ENCODE results near the gene UBB. TPM values are rescaled to one million over a fixed set of nuclear protein-coding genes. Genes with fewer than 3 reads are reported as not detected.

The UBB gene
- total RNA-seq: 1,000 to 10,000 TPM in 1 of 2 donors, 100 to 1,000 TPM in 1; 862 to 1,091 TPM

DNA sequence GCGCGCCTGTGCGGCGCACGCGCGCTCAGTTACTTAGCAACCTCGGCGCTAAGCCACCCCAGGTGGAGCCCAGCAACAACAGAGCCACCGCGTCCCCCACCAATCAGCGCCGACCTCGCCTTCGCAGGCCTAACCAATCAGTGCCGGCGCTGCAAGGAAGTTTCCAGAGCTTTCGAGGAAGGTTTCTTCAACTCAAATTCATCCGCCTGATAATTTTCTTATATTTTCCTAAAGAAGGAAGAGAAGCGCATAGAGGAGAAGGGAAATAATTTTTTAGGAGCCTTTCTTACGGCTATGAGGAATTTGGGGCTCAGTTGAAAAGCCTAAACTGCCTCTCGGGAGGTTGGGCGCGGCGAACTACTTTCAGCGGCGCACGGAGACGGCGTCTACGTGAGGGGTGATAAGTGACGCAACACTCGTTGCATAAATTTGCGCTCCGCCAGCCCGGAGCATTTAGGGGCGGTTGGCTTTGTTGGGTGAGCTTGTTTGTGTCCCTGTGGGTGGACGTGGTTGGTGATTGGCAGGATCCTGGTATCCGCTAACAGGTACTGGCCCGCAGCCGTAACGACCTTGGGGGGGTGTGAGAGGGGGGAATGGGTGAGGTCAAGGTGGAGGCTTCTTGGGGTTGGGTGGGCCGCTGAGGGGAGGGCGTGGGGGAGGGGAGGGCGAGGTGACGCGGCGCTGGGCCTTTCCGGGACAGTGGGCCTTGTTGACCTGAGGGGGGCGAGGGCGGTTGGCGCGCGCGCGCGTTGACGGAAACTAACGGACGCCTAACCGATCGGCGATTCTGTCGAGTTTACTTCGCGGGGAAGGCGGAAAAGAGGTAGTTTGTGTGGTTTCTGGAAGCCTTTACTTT lies at the start of gene UBB:
Gene UBB (plus strand): TSS at position 452 of the 856 bp plus-strand sequence. CDS start 817 bp downstream, outside the sequence.
- Histone ChIP-seq H3K36me3 (peaks cover 20% of the 10 kb centered on the region), H3K27me3 (no peaks in the 10 kb centered on the region), H3K27ac (peak within 1 kb of the TSS; percentile 91 to 93), H3K9me3 (no peaks in the 10 kb centered on the region), H3K4me3 (peak within 1 kb of the TSS; percentile 63 to 65), H3K4me1 (peaks cover 0 to 29% of the 10 kb centered on the region in 2 donors)
- TF ChIP-seq, protein P1, sequence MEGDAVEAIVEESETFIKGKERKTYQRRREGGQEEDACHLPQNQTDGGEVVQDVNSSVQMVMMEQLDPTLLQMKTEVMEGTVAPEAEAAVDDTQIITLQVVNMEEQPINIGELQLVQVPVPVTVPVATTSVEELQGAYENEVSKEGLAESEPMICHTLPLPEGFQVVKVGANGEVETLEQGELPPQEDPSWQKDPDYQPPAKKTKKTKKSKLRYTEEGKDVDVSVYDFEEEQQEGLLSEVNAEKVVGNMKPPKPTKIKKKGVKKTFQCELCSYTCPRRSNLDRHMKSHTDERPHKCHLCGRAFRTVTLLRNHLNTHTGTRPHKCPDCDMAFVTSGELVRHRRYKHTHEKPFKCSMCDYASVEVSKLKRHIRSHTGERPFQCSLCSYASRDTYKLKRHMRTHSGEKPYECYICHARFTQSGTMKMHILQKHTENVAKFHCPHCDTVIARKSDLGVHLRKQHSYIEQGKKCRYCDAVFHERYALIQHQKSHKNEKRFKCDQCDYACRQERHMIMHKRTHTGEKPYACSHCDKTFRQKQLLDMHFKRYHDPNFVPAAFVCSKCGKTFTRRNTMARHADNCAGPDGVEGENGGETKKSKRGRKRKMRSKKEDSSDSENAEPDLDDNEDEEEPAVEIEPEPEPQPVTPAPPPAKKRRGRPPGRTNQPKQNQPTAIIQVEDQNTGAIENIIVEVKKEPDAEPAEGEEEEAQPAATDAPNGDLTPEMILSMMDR (IDR thresholded peaks at IDR 0.05): peak in 1 of 2 donors; percentile 15
- DNase-seq (ENCODE audit: low spot score): peak; percentile 98

DNA sequence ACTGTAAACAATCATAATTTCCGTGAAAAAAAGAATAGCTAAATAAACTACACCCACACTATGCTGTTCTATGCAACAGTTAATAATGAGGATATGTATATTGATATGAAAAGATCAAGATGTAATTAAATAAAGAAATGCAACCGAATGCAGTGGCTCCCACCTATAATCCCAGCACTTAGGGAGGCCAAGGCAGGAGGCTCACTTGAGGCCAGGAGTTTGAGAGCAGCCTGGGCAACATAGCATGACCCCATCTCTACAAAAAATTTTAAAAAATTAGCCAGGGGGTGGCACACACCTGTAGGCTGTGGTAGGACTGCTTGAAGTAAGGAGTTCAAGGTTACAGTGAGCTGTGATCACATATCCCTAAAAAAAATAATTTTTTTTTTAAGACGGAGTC lies 42.5 kb upstream of the UBB start:
- Histone ChIP-seq H3K4me3 (no peak overlapping the region), H3K27me3 (no peaks in the 10 kb centered on the region), H3K27ac (no peak overlapping the region), H3K9me3 (no peaks in the 10 kb centered on the region), H3K4me1 (no peaks in the 10 kb centered on the region), H3K36me3 (no peaks in the 10 kb centered on the region)
- DNase-seq (ENCODE audit: low spot score): no peak
- TF ChIP-seq, protein P1 (IDR thresholded peaks at IDR 0.05): no peak

DNA sequence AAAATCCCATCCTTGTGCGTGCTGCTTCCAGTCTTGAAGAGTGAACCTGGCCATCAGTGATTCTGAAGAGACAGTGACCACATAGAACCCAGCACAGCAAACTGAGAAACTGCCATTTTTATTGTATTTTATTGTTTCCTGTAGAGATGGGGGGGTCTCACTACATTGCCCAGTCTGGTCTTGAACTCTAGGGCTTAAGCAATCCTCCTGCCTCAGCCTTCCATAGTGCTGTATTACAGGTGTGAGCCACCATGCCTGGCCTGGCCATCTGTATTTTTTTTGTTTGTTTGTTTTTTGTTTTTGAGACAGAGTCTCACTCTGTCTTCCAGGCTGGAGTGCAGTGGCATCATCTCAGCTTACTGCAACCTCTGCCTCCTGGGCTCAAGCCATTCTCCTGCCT lies 41.5 kb upstream of the UBB start:
- Histone ChIP-seq H3K36me3 (peaks cover 9% of the 10 kb centered on the region), H3K9me3 (no peaks in the 10 kb centered on the region), H3K27ac (no peak overlapping the region), H3K27me3 (no peaks in the 10 kb centered on the region), H3K4me3 (no peak overlapping the region), H3K4me1 (no peaks in the 10 kb centered on the region)
- DNase-seq (ENCODE audit: low spot score): no peak
- TF ChIP-seq, protein P1 (IDR thresholded peaks at IDR 0.05): no peak

DNA sequence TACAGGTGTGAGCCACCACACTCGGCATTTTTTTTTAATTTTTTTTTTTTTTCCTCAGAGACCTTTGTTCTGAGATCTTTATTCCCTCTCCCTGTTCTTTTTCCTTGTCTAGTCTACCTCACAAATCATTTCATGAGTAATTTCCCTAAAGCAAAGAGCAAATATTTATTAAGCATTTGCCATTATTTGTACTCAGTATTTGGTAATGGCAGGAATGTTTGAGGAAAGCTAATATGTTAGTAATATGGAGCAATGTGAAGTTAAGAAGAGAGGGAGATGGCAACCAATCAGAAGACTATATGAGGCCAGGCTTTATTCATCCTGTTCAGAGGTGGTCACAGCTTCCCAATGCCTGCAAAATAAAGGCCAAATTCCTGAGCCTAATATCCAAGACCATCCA lies 40.9 kb upstream of the UBB start:
- TF ChIP-seq, protein P1 (IDR thresholded peaks at IDR 0.05): no peak
- no peaks in the 10 kb centered on the region for H3K4me1 ChIP-seq

DNA sequence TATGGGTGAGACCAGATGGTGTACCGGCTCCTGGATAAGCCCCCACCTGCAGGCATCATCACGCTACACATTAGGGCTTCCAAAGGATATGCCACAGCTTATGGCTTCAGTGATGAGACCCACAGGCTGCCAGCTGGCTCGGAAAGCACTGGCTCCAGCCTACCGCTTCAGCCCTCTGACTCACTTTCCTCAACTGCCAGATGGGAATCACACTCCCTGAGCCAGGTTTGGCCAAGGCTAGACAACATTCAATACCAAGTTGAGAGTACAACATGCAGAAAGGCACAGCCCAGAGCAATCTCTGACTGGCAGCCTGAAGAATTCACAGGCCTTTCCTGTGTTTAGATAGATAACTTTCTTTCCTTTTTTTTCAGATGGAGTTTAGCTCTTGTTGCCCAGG lies 37.9 kb upstream of the UBB start:
- no peaks in the 10 kb centered on the region for H3K27me3 ChIP-seq
- TF ChIP-seq, protein P1 (IDR thresholded peaks at IDR 0.05): no peak
- H3K4me1 ChIP-seq: no peaks in the 10 kb centered on the region
- no peak overlapping the region for H3K4me3 ChIP-seq
- DNase-seq (ENCODE audit: low spot score): no peak
- no peaks in the 10 kb centered on the region for H3K9me3 ChIP-seq
- H3K36me3 ChIP-seq: peaks cover 16% of the 10 kb centered on the region
- H3K27ac ChIP-seq: no peak overlapping the region

More for the DNA sequence above, 40.9 kb upstream of the UBB start:
- no peak overlapping the region for H3K27ac ChIP-seq
- H3K27me3 ChIP-seq: no peaks in the 10 kb centered on the region
- H3K36me3 ChIP-seq: peaks cover 10% of the 10 kb centered on the region
- DNase-seq (ENCODE audit: low spot score): no peak
- H3K9me3 ChIP-seq: no peaks in the 10 kb centered on the region
- no peak overlapping the region for H3K4me3 ChIP-seq
